ENCODE data around the gene HECW1.

Gene HECW1

GRCh38 chr7:43193893-43194292 is 81.4 kb downstream of the HECW1 start:
- no peak for DNase-seq (ENCODE audit: low read depth)
- no peak overlapping the region for H3K4me3 ChIP-seq (ENCODE audit: low read length)
- TF ChIP-seq CTCF (conservative IDR thresholded peaks at IDR 0.05; ENCODE audit: low read length) = no peak

DNA sequence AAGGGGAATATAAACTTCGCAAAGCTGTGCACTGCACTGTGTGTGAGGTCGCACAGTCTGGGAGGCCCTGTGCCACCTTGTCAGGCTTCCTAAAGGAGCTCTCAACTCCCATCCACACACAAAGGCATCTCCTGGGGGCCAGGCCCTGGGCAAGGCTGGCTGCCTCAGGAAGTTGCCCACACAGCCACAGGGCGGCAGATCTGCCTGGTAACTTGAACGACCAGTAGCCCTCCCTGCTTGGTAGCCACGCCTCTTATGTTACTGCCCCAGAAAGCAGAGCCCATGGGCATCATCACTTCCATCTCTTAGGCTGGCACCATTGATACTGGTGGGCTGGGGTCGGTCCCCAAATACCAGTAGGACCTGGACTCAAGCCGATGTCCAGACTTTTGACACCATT is 82.8 kb downstream of the HECW1 start:
- DNase-seq (ENCODE audit: low read depth) = no peak
- no peak overlapping the region for H3K4me3 ChIP-seq (ENCODE audit: low read length)
- no peak for TF ChIP-seq CTCF (conservative IDR thresholded peaks at IDR 0.05; ENCODE audit: low read length)

DNA sequence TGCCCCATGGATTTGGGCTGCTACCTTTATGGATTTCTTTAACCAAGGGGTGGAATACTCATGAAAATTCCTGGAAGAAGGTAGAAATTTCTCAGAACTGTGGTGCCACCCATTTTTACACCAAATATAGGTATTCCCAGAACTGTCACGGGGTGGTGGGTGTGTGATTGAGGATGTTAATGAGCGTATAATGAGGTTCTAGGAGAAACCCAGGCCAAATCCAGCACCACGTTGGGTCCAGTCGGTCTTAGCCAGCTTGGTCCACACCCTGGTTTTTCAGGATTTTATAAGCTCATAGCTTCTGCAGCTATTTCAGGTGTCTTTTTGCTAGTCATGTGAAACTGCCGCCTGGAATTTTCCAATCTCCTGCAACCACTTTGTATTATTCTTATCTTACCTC is 83.3 kb downstream of the HECW1 start:
- H3K4me3 ChIP-seq (ENCODE audit: low read length) = no peak overlapping the region
- no peak for TF ChIP-seq CTCF (conservative IDR thresholded peaks at IDR 0.05; ENCODE audit: low read length)
- no peak for DNase-seq (ENCODE audit: low read depth)

DNA sequence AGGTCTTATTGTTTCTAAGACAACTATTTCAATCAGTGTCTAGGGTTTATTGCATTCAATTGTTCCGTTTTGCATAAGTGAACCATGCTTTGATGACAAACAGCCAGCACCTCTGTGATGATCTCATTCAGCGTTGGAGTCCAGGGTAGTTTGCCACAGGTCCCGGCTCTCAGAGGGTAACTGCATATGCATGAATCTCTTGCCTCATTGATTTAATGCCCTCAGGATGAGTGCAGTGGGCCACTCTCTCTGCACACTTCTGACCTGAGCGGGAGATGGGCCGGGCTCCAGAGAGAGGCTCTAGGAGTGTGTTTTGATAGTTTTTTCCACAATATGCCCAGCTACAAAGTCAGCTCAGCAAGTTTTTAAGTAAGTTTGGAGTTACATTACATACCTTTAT is 83.9 kb downstream of the HECW1 start:
- TF ChIP-seq CTCF (conservative IDR thresholded peaks at IDR 0.05; ENCODE audit: low read length) = no peak
- H3K4me3 ChIP-seq (ENCODE audit: low read length) = no peak overlapping the region
- peak; percentile 4 for DNase-seq (ENCODE audit: low read depth)

DNA sequence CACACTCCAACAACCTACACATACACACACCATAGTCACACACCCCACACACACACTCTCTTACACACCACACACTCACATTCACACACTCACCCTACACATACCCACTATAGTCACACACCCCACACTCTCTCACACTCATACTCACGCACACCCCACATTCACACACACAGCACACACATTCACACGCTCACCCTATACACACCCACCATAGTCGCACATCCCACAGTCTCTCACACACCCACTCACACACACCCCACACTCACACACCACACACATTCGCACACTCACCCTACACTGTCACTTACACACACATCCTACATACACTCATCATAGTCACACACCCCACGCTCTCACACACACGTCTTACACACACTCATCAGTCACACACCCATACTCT is 85.6 kb downstream of the HECW1 start:
- DNase-seq (ENCODE audit: low read depth) = no peak
- H3K4me3 ChIP-seq (ENCODE audit: low read length) = no peak overlapping the region
- no peak for TF ChIP-seq CTCF (conservative IDR thresholded peaks at IDR 0.05; ENCODE audit: low read length)

- TF ChIP-seq CTCF (conservative IDR thresholded peaks at IDR 0.05; ENCODE audit: low read length) = no peak
- DNase-seq (ENCODE audit: low read depth) = no peak
- no peak overlapping the region for H3K4me3 ChIP-seq (ENCODE audit: low read length)
Observed at GRCh38 chr7:43198599-43199090, 86.2 kb downstream of the HECW1 start.

DNA sequence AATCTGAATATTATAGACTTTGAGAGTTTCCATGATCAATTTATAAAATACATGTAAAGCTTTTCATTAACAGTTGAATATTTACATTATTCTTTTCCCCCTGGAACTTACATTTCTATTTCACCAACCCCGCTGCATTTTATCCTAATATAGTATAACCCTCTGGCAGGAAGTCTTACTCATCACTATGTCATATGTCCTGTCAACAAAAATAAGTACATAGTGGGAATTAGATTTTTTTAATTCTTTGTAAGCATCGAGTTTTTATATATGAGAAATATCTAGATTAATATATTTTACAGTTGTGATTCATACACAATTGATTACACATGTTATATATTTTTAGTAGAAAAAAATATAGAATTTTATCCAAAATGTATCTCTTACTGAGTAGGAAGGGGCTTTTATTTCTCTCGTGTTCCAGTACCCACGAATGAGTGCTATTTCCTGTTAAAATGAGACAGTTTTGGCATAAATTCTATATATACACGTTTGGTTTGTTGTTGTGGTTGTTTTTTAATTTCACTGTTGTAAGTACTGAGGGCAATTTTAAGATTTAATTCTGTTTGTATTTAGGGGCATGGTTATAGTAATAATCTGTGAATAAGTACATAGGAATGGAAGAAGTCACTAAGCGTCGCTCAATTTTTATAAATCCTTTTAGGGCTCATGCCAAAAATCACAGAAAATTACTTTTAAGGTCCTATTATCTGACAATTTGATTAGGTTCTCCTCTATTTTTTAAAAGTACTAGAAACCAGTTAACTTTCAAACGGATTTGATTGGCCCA is 87.1 kb downstream of the HECW1 start:
- peak; percentile 24 for DNase-seq (ENCODE audit: low read depth)
- no peak for TF ChIP-seq CTCF (conservative IDR thresholded peaks at IDR 0.05; ENCODE audit: low read length)
- H3K4me3 ChIP-seq (ENCODE audit: low read length) = no peak overlapping the region

Measured in AG10803 (cell line).